Gastroesophageal sphincter (tissue), 3 donors: ENCODE results near the gene GARIN5B.

ENCODE experiments used
- POLR2A ChIP-seq, 2 donors: fragments of 450-650 bp; IDR thresholded peaks; one replicate each; pipeline ENCODE4 v1.6.1; 2017; ENCODE audit warnings: antibody characterized with exemption in 2 of 2, mild to moderate bottlenecking in 2 of 2, moderate library complexity in 1 of 2
- TF ChIP-seq, protein P1 (sequence below), 4 experiments: fragments of 200-600 bp in 2 of 4; fragments of 450-650 bp in 2 of 4; sonication (generic) in 1 of 4; IDR thresholded peaks; one replicate each; pipeline ENCODE4 v1.5.1; 2017 to 2019; ENCODE audit warnings: antibody characterized with exemption in 4 of 4, mild to moderate bottlenecking in 2 of 4, moderate library complexity in 2 of 4

DNA sequence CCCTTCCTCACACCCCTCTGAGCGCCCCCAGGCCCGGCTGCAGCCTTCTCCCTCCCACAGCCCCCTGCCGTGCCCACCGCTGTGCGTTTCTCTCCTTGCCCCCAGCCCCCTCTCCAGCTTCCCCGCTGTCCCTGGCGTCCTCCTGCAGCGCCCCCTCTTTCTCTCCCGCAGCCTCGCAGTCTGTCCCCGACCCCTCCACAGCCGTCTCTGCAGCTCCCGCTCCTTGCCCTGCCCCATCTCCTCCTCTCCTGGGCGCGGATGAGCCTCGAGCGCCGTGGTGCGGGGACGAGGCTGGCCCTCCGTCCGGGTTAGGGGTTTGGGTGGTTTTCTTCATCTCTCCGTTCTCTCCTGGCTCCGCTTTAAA lies 22.3 kb downstream of the GARIN5B start:
- TF ChIP-seq, protein P1, sequence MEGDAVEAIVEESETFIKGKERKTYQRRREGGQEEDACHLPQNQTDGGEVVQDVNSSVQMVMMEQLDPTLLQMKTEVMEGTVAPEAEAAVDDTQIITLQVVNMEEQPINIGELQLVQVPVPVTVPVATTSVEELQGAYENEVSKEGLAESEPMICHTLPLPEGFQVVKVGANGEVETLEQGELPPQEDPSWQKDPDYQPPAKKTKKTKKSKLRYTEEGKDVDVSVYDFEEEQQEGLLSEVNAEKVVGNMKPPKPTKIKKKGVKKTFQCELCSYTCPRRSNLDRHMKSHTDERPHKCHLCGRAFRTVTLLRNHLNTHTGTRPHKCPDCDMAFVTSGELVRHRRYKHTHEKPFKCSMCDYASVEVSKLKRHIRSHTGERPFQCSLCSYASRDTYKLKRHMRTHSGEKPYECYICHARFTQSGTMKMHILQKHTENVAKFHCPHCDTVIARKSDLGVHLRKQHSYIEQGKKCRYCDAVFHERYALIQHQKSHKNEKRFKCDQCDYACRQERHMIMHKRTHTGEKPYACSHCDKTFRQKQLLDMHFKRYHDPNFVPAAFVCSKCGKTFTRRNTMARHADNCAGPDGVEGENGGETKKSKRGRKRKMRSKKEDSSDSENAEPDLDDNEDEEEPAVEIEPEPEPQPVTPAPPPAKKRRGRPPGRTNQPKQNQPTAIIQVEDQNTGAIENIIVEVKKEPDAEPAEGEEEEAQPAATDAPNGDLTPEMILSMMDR (IDR thresholded peaks at IDR 0.05) = no peak
- TF ChIP-seq POLR2A (IDR thresholded peaks at IDR 0.05) = no peak
